Measurements from ENCODE around the gene PGLYRP4. TPM values are rescaled to one million over a fixed set of nuclear protein-coding genes. Genes with fewer than 3 reads are reported as not detected.

Gene PGLYRP4
- total RNA-seq, 4 donors from 2014 or later: not detected

DNA sequence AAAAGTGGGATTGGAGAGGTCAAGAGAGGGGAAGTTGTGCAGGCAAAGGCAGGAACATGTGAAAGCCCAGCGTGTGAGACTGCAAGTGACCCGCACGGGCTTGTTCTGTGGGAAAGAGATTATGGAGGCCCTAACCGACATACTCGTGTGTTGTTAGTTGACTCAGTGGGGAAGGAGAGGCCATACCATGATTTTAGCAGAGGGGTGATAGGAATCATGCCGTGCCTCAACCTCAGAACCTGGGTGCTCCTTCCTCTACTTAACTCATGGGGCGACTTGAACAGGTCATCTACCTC is 55.2 kb downstream of the PGLYRP4 start:
- Histone ChIP-seq H3K27me3 (peaks cover 0 to 10% (median 0%) of the 10 kb centered on the region in 3 donors), H3K36me3 (no peaks in the 10 kb centered on the region), H3K9me3 (no peaks in the 10 kb centered on the region), H3K4me3 (no peak overlapping the region), H3K27ac (no peak overlapping the region), H3K4me1 (no peaks in the 10 kb centered on the region)
- DNase-seq: no peak
- intact Hi-C loops (cut with DNase I; ENCODE audit: low total_unique reads): no loop called here
- no peak for TF ChIP-seq POLR2A (IDR thresholded peaks at IDR 0.05)
- TF ChIP-seq, protein P1, sequence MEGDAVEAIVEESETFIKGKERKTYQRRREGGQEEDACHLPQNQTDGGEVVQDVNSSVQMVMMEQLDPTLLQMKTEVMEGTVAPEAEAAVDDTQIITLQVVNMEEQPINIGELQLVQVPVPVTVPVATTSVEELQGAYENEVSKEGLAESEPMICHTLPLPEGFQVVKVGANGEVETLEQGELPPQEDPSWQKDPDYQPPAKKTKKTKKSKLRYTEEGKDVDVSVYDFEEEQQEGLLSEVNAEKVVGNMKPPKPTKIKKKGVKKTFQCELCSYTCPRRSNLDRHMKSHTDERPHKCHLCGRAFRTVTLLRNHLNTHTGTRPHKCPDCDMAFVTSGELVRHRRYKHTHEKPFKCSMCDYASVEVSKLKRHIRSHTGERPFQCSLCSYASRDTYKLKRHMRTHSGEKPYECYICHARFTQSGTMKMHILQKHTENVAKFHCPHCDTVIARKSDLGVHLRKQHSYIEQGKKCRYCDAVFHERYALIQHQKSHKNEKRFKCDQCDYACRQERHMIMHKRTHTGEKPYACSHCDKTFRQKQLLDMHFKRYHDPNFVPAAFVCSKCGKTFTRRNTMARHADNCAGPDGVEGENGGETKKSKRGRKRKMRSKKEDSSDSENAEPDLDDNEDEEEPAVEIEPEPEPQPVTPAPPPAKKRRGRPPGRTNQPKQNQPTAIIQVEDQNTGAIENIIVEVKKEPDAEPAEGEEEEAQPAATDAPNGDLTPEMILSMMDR (IDR thresholded peaks at IDR 0.05 in 4 of 5, conservative IDR thresholded peaks at IDR 0.05 in 1 of 5): no peak
- ATAC-seq: no peak
- in situ Hi-C loops (cut with MboI; ENCODE audit: low sequenced_read_pairs in 4 of 4): no loop called here

GRCh38 chr1:153292740-153293479 is 55.7 kb downstream of the PGLYRP4 start:
- no peak for ATAC-seq
- Histone ChIP-seq H3K27ac (no peak overlapping the region), H3K4me1 (no peaks in the 10 kb centered on the region), H3K9me3 (no peaks in the 10 kb centered on the region), H3K36me3 (no peaks in the 10 kb centered on the region), H3K27me3 (peaks cover 0 to 10% (median 0%) of the 10 kb centered on the region in 3 donors), H3K4me3 (no peak overlapping the region)
- intact Hi-C loops (cut with DNase I; ENCODE audit: low total_unique reads): no loop called here
- TF ChIP-seq, protein P1 (IDR thresholded peaks at IDR 0.05 in 4 of 5, conservative IDR thresholded peaks at IDR 0.05 in 1 of 5): no peak
- TF ChIP-seq POLR2A (IDR thresholded peaks at IDR 0.05): no peak
- DNase-seq: no peak
- in situ Hi-C loops (cut with MboI; ENCODE audit: low sequenced_read_pairs in 4 of 4): no loop called here

DNA sequence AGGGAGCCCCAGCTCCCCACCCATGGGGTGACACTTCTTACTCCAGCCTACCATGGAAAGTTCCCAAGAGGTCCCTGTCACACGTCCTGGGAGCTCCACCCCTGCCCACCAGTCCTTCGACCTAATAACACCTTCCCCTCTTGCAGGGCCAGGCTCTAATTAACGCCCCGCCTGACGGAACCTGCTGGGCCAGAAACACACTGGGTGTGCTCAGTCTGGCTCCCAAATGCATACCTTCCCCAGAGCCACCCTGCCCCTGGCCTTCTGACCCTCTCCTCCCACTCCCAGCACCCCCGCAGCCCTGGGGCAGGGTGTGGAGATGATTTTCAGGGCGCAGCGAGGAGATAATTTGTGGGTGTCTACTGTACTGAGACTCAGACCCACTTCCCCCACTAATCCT is 56.5 kb downstream of the PGLYRP4 start:
- Histone ChIP-seq H3K27me3 (peaks cover 0 to 10% (median 0%) of the 10 kb centered on the region in 3 donors), H3K9me3 (no peaks in the 10 kb centered on the region), H3K27ac (no peak overlapping the region), H3K36me3 (no peaks in the 10 kb centered on the region), H3K4me1 (no peaks in the 10 kb centered on the region), H3K4me3 (no peak overlapping the region)
- in situ Hi-C loops (cut with MboI; ENCODE audit: low sequenced_read_pairs in 4 of 4): no loop called here
- intact Hi-C loops (cut with DNase I; ENCODE audit: low total_unique reads): no loop called here
- TF ChIP-seq POLR2A (IDR thresholded peaks at IDR 0.05): no peak
- TF ChIP-seq, protein P1 (IDR thresholded peaks at IDR 0.05 in 4 of 5, conservative IDR thresholded peaks at IDR 0.05 in 1 of 5): no peak
- ATAC-seq: no peak
- no peak for DNase-seq

- no peaks in the 10 kb centered on the region for H3K4me1 ChIP-seq
- DNase-seq (no peak), ATAC-seq (no peak)
- intact Hi-C loops (cut with DNase I; ENCODE audit: low total_unique reads) (no loop called here), in situ Hi-C loops (cut with MboI; ENCODE audit: low sequenced_read_pairs in 4 of 4) (no loop called here)
- no peak overlapping the region for H3K27ac ChIP-seq
- H3K9me3 ChIP-seq: no peaks in the 10 kb centered on the region
- TF ChIP-seq, protein P1 (IDR thresholded peaks at IDR 0.05 in 4 of 5, conservative IDR thresholded peaks at IDR 0.05 in 1 of 5): no peak
- TF ChIP-seq POLR2A (IDR thresholded peaks at IDR 0.05): no peak
- H3K4me3 ChIP-seq: no peak overlapping the region
- H3K36me3 ChIP-seq: no peaks in the 10 kb centered on the region
- H3K27me3 ChIP-seq: peaks cover 0 to 7% (median 0%) of the 10 kb centered on the region in 3 donors
These were observed 57.1 kb downstream of the PGLYRP4 start for GRCh38 chr1:153291514-153291913.

All from gastrocnemius medialis (tissue), 4 donors.